ENCODE data around the gene GLIPR1L2.
"Not testable (repeated sequence)": the region's sequence is repeated elsewhere in the genome, so short reads cannot be mapped to it uniquely, and the experiment has no call there.

GLIPR1L2 gene

GRCh38 chr12:75390899-75391538 is at the start of gene GLIPR1L2:
Gene GLIPR1L2 (plus strand): TSS chr12:75391089. CDS start chr12:75391117, 28 bp downstream.
- Histone ChIP-seq H2AFZ (ENCODE audit: low read depth, low read length) (peak within 1 kb of the TSS; percentile 81), H3K36me3 (ENCODE audit: insufficient read depth, low read length) (no peaks in the 10 kb centered on the region), H3K9me3 (ENCODE audit: low read length) (no peaks in the 10 kb centered on the region), H3K4me1 (ENCODE audit: insufficient read depth, low read length) (peaks cover 8% of the 10 kb centered on the region), H3K27me3 (ENCODE audit: insufficient read depth, low read length) (no peaks in the 10 kb centered on the region), H3K4me3 (ENCODE audit: low read length) (peak within 1 kb of the TSS; percentile 67)

- no peaks in the 10 kb centered on the region for H3K36me3 ChIP-seq (ENCODE audit: insufficient read depth, low read length)
- no peaks in the 10 kb centered on the region for H3K27me3 ChIP-seq (ENCODE audit: insufficient read depth, low read length)
- H2AFZ ChIP-seq (ENCODE audit: low read depth, low read length), result no peak overlapping the region
- H3K4me1 ChIP-seq (ENCODE audit: insufficient read depth, low read length), result no peaks in the 10 kb centered on the region
- no peaks in the 10 kb centered on the region for H3K9me3 ChIP-seq (ENCODE audit: low read length)
- no peak overlapping the region for H3K4me3 ChIP-seq (ENCODE audit: low read length)
Measured at GRCh38 chr12:75341873-75342272, 49.0 kb upstream of the GLIPR1L2 start.

- H2AFZ ChIP-seq (ENCODE audit: low read depth, low read length), result no peak overlapping the region
- H3K4me1 ChIP-seq (ENCODE audit: insufficient read depth, low read length), result no peaks in the 10 kb centered on the region
- H3K36me3 ChIP-seq (ENCODE audit: insufficient read depth, low read length), result no peaks in the 10 kb centered on the region
- no peaks in the 10 kb centered on the region for H3K9me3 ChIP-seq (ENCODE audit: low read length)
- no peaks in the 10 kb centered on the region for H3K27me3 ChIP-seq (ENCODE audit: insufficient read depth, low read length)
- no peak overlapping the region for H3K4me3 ChIP-seq (ENCODE audit: low read length)
Measured at GRCh38 chr12:75345531-75345930, 45.4 kb upstream of the GLIPR1L2 start.

GRCh38 chr12:75346215-75346614 is 44.7 kb upstream of the GLIPR1L2 start:
- not testable (repeated sequence) for H3K36me3 ChIP-seq (ENCODE audit: insufficient read depth, low read length); H3K4me1 ChIP-seq (ENCODE audit: insufficient read depth, low read length); H3K27me3 ChIP-seq (ENCODE audit: insufficient read depth, low read length); H3K9me3 ChIP-seq (ENCODE audit: low read length); H2AFZ ChIP-seq (ENCODE audit: low read depth, low read length); H3K4me3 ChIP-seq (ENCODE audit: low read length)

- no peaks in the 10 kb centered on the region for H3K4me1 ChIP-seq (ENCODE audit: insufficient read depth, low read length)
- H2AFZ ChIP-seq (ENCODE audit: low read depth, low read length), result no peak overlapping the region
- H3K27me3 ChIP-seq (ENCODE audit: insufficient read depth, low read length), result no peaks in the 10 kb centered on the region
Measured at GRCh38 chr12:75349946-75350345, 40.9 kb upstream of the GLIPR1L2 start.

GRCh38 chr12:75350413-75350812 is 40.5 kb upstream of the GLIPR1L2 start:
- Histone ChIP-seq H2AFZ (ENCODE audit: low read depth, low read length) (no peak overlapping the region), H3K36me3 (ENCODE audit: insufficient read depth, low read length) (no peaks in the 10 kb centered on the region), H3K4me1 (ENCODE audit: insufficient read depth, low read length) (no peaks in the 10 kb centered on the region), H3K9me3 (ENCODE audit: low read length) (no peaks in the 10 kb centered on the region), H3K4me3 (ENCODE audit: low read length) (no peak overlapping the region), H3K27me3 (ENCODE audit: insufficient read depth, low read length) (no peaks in the 10 kb centered on the region)

More at GRCh38 chr12:75349946-75350345, 40.9 kb upstream of the GLIPR1L2 start:
- Histone ChIP-seq H3K4me3 (ENCODE audit: low read length) (no peak overlapping the region), H3K9me3 (ENCODE audit: low read length) (no peaks in the 10 kb centered on the region), H3K36me3 (ENCODE audit: insufficient read depth, low read length) (no peaks in the 10 kb centered on the region)

- Histone ChIP-seq H3K4me3 (ENCODE audit: low read length) (no peak overlapping the region), H3K27me3 (ENCODE audit: insufficient read depth, low read length) (no peaks in the 10 kb centered on the region), H2AFZ (ENCODE audit: low read depth, low read length) (no peak overlapping the region), H3K9me3 (ENCODE audit: low read length) (peaks cover 3% of the 10 kb centered on the region), H3K4me1 (ENCODE audit: insufficient read depth, low read length) (no peaks in the 10 kb centered on the region), H3K36me3 (ENCODE audit: insufficient read depth, low read length) (no peaks in the 10 kb centered on the region)
Measured at GRCh38 chr12:75354011-75354410, 36.9 kb upstream of the GLIPR1L2 start.

GRCh38 chr12:75360920-75361319 is 30.0 kb upstream of the GLIPR1L2 start:
- peaks cover 2% of the 10 kb centered on the region for H3K9me3 ChIP-seq (ENCODE audit: low read length)
- H2AFZ ChIP-seq (ENCODE audit: low read depth, low read length), result no peak overlapping the region
- no peaks in the 10 kb centered on the region for H3K27me3 ChIP-seq (ENCODE audit: insufficient read depth, low read length)
- no peak overlapping the region for H3K4me3 ChIP-seq (ENCODE audit: low read length)
- H3K4me1 ChIP-seq (ENCODE audit: insufficient read depth, low read length), result no peaks in the 10 kb centered on the region
- H3K36me3 ChIP-seq (ENCODE audit: insufficient read depth, low read length), result no peaks in the 10 kb centered on the region

- Histone ChIP-seq H3K4me1 (ENCODE audit: insufficient read depth, low read length) (no peaks in the 10 kb centered on the region), H3K36me3 (ENCODE audit: insufficient read depth, low read length) (no peaks in the 10 kb centered on the region), H2AFZ (ENCODE audit: low read depth, low read length) (no peak overlapping the region), H3K9me3 (ENCODE audit: low read length) (peaks cover 2% of the 10 kb centered on the region), H3K4me3 (ENCODE audit: low read length) (no peak overlapping the region), H3K27me3 (ENCODE audit: insufficient read depth, low read length) (no peaks in the 10 kb centered on the region)
Measured at GRCh38 chr12:75361408-75361807, 29.5 kb upstream of the GLIPR1L2 start.

- Histone ChIP-seq H3K4me3 (ENCODE audit: low read length) (no peak overlapping the region), H3K9me3 (ENCODE audit: low read length) (peaks cover 2% of the 10 kb centered on the region), H3K4me1 (ENCODE audit: insufficient read depth, low read length) (no peaks in the 10 kb centered on the region), H2AFZ (ENCODE audit: low read depth, low read length) (no peak overlapping the region), H3K27me3 (ENCODE audit: insufficient read depth, low read length) (no peaks in the 10 kb centered on the region), H3K36me3 (ENCODE audit: insufficient read depth, low read length) (no peaks in the 10 kb centered on the region)
Measured at GRCh38 chr12:75364919-75365318, 26.0 kb upstream of the GLIPR1L2 start.

GRCh38 chr12:75366629-75367028 is 24.3 kb upstream of the GLIPR1L2 start:
- Histone ChIP-seq H3K4me3 (ENCODE audit: low read length) (no peak overlapping the region), H2AFZ (ENCODE audit: low read depth, low read length) (no peak overlapping the region), H3K27me3 (ENCODE audit: insufficient read depth, low read length) (no peaks in the 10 kb centered on the region), H3K36me3 (ENCODE audit: insufficient read depth, low read length) (no peaks in the 10 kb centered on the region), H3K4me1 (ENCODE audit: insufficient read depth, low read length) (no peaks in the 10 kb centered on the region), H3K9me3 (ENCODE audit: low read length) (no peaks in the 10 kb centered on the region)

GRCh38 chr12:75374971-75375370 is 15.9 kb upstream of the GLIPR1L2 start:
- H3K27me3 ChIP-seq (ENCODE audit: insufficient read depth, low read length), result no peaks in the 10 kb centered on the region
- H3K36me3 ChIP-seq (ENCODE audit: insufficient read depth, low read length), result no peaks in the 10 kb centered on the region
- no peaks in the 10 kb centered on the region for H3K9me3 ChIP-seq (ENCODE audit: low read length)
- no peaks in the 10 kb centered on the region for H3K4me1 ChIP-seq (ENCODE audit: insufficient read depth, low read length)
- H2AFZ ChIP-seq (ENCODE audit: low read depth, low read length), result no peak overlapping the region
- no peak overlapping the region for H3K4me3 ChIP-seq (ENCODE audit: low read length)

- no peaks in the 10 kb centered on the region for H3K36me3 ChIP-seq (ENCODE audit: insufficient read depth, low read length)
- no peak overlapping the region for H2AFZ ChIP-seq (ENCODE audit: low read depth, low read length)
- H3K27me3 ChIP-seq (ENCODE audit: insufficient read depth, low read length), result no peaks in the 10 kb centered on the region
- no peaks in the 10 kb centered on the region for H3K9me3 ChIP-seq (ENCODE audit: low read length)
- H3K4me1 ChIP-seq (ENCODE audit: insufficient read depth, low read length), result no peaks in the 10 kb centered on the region
- no peak overlapping the region for H3K4me3 ChIP-seq (ENCODE audit: low read length)
Measured at GRCh38 chr12:75378354-75378753, 12.5 kb upstream of the GLIPR1L2 start.

GRCh38 chr12:75389061-75389460 is 1.8 kb upstream of the GLIPR1L2 start:
- Histone ChIP-seq H3K9me3 (ENCODE audit: low read length) (no peaks in the 10 kb centered on the region), H3K4me1 (ENCODE audit: insufficient read depth, low read length) (peaks cover 8% of the 10 kb centered on the region), H3K36me3 (ENCODE audit: insufficient read depth, low read length) (no peaks in the 10 kb centered on the region), H3K27me3 (ENCODE audit: insufficient read depth, low read length) (no peaks in the 10 kb centered on the region), H3K4me3 (ENCODE audit: low read length) (no peak overlapping the region), H2AFZ (ENCODE audit: low read depth, low read length) (no peak overlapping the region)
